Esophagus squamous epithelium (tissue), 5 donors: ENCODE results near the gene KCNMA1. TPM values are rescaled to one million over a fixed set of nuclear protein-coding genes. Genes with fewer than 3 reads are reported as not detected.

ENCODE experiments used
- DNase-seq: peaks from one replicate; lab custom pipeline; 2025; lab: John Stamatoyannopoulos, UW
- H3K27ac ChIP-seq, 4 donors: fragments of 200-600 bp; sonication (generic); one replicate each; pipeline ENCODE4 v1.5.1; 2016 to 2019; ENCODE audit warnings: mild to moderate bottlenecking in 1 of 4
- H3K27me3 ChIP-seq, 4 donors: fragments of 200-600 bp; sonication (generic); 1 replicate in 3 of 4; 2 replicates in 1 of 4; pipeline versions ENCODE4 v1.5.1 to v1.6.0; 2017 to 2021; ENCODE audit warnings: antibody characterized with exemption in 1 of 4
- H3K36me3 ChIP-seq, 3 donors: fragments of 200-600 bp; sonication (generic); one replicate each; pipeline ENCODE4 v1.5.1; 2016 to 2019
- H3K4me1 ChIP-seq, 3 donors: fragments of 200-600 bp; sonication (generic); one replicate each; pipeline ENCODE4 v1.5.1; 2017 to 2019
- H3K4me3 ChIP-seq, 4 donors: fragments of 200-600 bp; sonication (generic); 1 replicate in 3 of 4; 2 replicates in 1 of 4; pipeline ENCODE4 v1.5.1; 2016 to 2019; ENCODE audit warnings: mild to moderate bottlenecking in 2 of 4, moderate library complexity in 1 of 4
- H3K9me3 ChIP-seq, 3 donors: fragments of 200-600 bp; sonication (generic); one replicate each; pipeline ENCODE4 v1.5.1; 2016 to 2019
- POLR2A ChIP-seq, 4 donors: fragments of 450-650 bp; IDR thresholded peaks; one replicate each; pipeline ENCODE4 v1.6.1; 2017; ENCODE audit warnings: antibody characterized with exemption in 4 of 4, mild to moderate bottlenecking in 4 of 4, moderate library complexity in 3 of 4
- WGBS, 2 donors: methylation state at CpG; one replicate each; pipeline ENCODE4 v1.1.5; 2018; 5-methylcytosine and 5-hydroxymethylcytosine counted together
- intact Hi-C: fragments of 100-400 bp; cut with DNase I; formaldehyde crosslinking; loops from one replicate; pipeline ENCODE4 v1.15.0; 2022
- total RNA-seq, 4 donors: library from RNA; depleted of rRNA; stranded (reverse); fragments of >200 nt; gene quantifications; one replicate each; pipeline ENCODE4 v1.1.0, GENCODE V29; 2016
- TF ChIP-seq, protein P1 (sequence below), 6 experiments: fragments of 450-650 bp in 4 of 6; fragments of 200-600 bp in 2 of 6; sonication (generic) in 2 of 6; IDR thresholded peaks; one replicate each; pipeline ENCODE4 v1.5.1; 2016 to 2019; ENCODE audit warnings: antibody characterized with exemption in 6 of 6, mild to moderate bottlenecking in 4 of 6, moderate library complexity in 4 of 6
- donor health status: DM: yes; HTN: yes; CAD: no.

KCNMA1 gene
- total RNA-seq, 4 donors from 2014 or later = 7.5 to 74.2 (median 18.0) TPM

DNA sequence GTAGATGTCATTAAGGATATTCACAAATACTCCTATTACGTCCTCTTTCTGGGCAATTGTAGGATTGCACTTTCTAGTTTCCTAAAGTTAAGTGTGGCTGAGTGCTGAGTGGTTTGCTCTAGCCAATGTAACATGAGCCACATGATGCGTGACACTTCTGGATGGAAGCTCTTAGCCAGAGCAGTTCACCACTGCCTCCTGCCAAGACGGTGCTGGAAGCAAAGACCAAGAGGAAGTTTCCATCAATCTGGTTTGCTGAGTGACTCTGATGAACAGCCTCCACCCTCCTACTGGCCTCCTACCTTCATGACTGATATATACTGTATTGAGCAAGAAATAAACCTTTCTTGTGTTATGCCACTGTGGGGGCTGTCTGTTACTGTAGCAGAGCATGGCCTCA lies 318.1 kb downstream of the KCNMA1 start:
- H3K4me1 ChIP-seq = no peaks in the 10 kb centered on the region
- H3K4me3 ChIP-seq = no peak overlapping the region
- intact Hi-C loops = no loop called here
- H3K36me3 ChIP-seq = no peaks in the 10 kb centered on the region
- peaks cover 0 to 24% (median 1%) of the 10 kb centered on the region in 4 donors for H3K27me3 ChIP-seq
- TF ChIP-seq, protein P1, sequence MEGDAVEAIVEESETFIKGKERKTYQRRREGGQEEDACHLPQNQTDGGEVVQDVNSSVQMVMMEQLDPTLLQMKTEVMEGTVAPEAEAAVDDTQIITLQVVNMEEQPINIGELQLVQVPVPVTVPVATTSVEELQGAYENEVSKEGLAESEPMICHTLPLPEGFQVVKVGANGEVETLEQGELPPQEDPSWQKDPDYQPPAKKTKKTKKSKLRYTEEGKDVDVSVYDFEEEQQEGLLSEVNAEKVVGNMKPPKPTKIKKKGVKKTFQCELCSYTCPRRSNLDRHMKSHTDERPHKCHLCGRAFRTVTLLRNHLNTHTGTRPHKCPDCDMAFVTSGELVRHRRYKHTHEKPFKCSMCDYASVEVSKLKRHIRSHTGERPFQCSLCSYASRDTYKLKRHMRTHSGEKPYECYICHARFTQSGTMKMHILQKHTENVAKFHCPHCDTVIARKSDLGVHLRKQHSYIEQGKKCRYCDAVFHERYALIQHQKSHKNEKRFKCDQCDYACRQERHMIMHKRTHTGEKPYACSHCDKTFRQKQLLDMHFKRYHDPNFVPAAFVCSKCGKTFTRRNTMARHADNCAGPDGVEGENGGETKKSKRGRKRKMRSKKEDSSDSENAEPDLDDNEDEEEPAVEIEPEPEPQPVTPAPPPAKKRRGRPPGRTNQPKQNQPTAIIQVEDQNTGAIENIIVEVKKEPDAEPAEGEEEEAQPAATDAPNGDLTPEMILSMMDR (IDR thresholded peaks at IDR 0.05) = no peak
- no peak for TF ChIP-seq POLR2A (IDR thresholded peaks at IDR 0.05)
- 69 to 77% methylated on average over 3 of the region's 3 CpGs for WGBS, 2 donors
- H3K27ac ChIP-seq = no peak overlapping the region
- no peak for DNase-seq
- H3K9me3 ChIP-seq = no peaks in the 10 kb centered on the region

DNA sequence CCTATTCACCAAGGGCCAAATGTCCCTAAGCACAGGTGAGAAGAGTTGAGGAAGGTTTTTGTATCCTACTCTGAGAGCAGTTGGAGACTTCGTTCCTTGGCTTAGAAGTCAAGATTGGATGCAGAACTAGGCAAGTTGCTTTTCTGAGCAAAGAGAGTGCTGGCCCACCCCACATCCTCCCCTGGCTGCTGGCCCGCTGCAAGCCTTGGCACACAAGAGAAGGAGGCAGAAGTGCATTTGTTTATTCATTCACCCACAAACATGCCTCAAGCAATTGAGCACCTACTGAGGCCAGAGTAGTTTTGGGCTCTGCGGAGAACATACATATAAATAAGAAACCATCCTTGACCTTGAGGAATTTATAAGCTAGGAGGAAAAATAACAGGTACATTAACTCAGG lies 318.9 kb downstream of the KCNMA1 start:
- no peaks in the 10 kb centered on the region for H3K4me1 ChIP-seq
- H3K27ac ChIP-seq = no peak overlapping the region
- 70 to 78% methylated on average over 2 to 3 of the region's 3 CpGs for WGBS, 2 donors
- intact Hi-C loops = no loop called here
- TF ChIP-seq POLR2A (IDR thresholded peaks at IDR 0.05) = no peak
- TF ChIP-seq, protein P1 (IDR thresholded peaks at IDR 0.05) = no peak
- DNase-seq = no peak
- no peaks in the 10 kb centered on the region for H3K9me3 ChIP-seq
- no peak overlapping the region for H3K4me3 ChIP-seq
- H3K36me3 ChIP-seq = no peaks in the 10 kb centered on the region
- H3K27me3 ChIP-seq = peaks cover 0 to 24% (median 1%) of the 10 kb centered on the region in 4 donors

DNA sequence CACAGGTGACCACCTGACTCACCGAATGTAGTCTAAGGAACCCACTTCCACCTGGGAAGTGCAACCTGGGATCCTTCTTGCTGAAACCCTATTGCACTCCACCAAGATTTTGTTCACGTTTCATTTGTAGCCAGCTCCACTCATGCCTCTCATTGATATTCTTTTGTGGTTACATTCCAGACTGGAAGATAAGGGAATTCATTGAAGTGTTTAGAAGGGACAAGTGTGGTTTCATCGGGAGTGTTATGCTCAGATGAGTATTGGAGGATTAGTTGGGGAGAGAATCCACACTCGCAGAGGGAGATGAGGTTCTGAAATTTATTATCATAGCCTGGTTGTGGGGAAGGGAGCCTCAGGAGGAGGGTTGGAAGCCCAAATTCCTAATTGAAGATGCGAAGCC lies 320.4 kb downstream of the KCNMA1 start:
- DNase-seq = no peak
- TF ChIP-seq POLR2A (IDR thresholded peaks at IDR 0.05) = no peak
- TF ChIP-seq, protein P1 (IDR thresholded peaks at IDR 0.05) = no peak
- H3K9me3 ChIP-seq = no peaks in the 10 kb centered on the region
- peaks cover 0 to 24% (median 1%) of the 10 kb centered on the region in 4 donors for H3K27me3 ChIP-seq
- H3K27ac ChIP-seq = no peak overlapping the region
- no peak overlapping the region for H3K4me3 ChIP-seq
- no peaks in the 10 kb centered on the region for H3K36me3 ChIP-seq
- intact Hi-C loops = no loop called here
- WGBS, 2 donors = 63 to 89% methylated on average over 5 of the region's 5 CpGs
- no peaks in the 10 kb centered on the region for H3K4me1 ChIP-seq

DNA sequence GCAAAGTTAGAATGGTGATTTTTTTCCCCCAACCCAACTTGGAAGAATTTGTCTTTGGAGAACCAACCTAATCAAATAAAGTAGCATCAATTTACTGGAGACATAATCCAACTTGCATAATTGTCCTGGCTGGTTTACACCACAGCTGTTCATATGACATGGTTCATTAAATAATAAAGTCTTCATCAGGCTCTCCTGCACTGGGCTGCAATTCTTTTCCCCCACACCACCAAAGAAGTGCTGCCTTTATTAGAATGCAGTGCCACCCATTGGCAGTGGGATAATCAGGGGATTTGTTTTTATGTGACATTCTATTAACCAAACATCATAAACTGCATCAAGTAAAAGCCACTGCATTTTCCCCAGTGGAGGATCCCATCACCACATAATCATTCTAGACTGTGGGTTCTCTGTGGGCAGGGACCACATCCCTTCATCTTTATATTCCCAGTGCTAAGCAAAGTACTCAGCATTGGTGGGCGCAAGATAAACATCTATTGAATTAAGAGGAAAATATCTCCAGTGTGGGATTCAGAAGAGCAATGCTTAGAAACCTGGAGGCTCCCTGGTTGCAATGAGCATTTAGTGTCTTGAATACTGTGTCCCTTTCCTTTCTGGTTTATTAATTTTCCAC lies 322.0 kb downstream of the KCNMA1 start:
- H3K27me3 ChIP-seq = peaks cover 0 to 24% (median 1%) of the 10 kb centered on the region in 4 donors
- 93 to 100% methylated on average over 1 of the region's 1 CpG for WGBS, 2 donors

More for the DNA sequence above, 322.0 kb downstream of the KCNMA1 start:
- no peak for TF ChIP-seq POLR2A (IDR thresholded peaks at IDR 0.05)
- TF ChIP-seq, protein P1 (IDR thresholded peaks at IDR 0.05) = no peak
- no peaks in the 10 kb centered on the region for H3K4me1 ChIP-seq
- no peak for DNase-seq
- H3K27ac ChIP-seq = no peak overlapping the region
- H3K4me3 ChIP-seq = no peak overlapping the region
- H3K36me3 ChIP-seq = no peaks in the 10 kb centered on the region
- intact Hi-C loops = no loop called here
- no peaks in the 10 kb centered on the region for H3K9me3 ChIP-seq
